GM21737 (cell line): ENCODE results near the gene BLOC1S1.

ENCODE experiments used
- ATAC-seq: cut with Tn5 transposase; IDR thresholded peaks from one replicate; pipeline ENCODE4 v1.9.1; 2021; ENCODE audit warnings: mild to moderate bottlenecking, moderate library complexity; ENCODE audit not compliant: unreplicated experiment

BLOC1S1 gene

GRCh38 chr12:55708695-55709233, 7.1 kb upstream of the BLOC1S1 start:
- no peak for ATAC-seq

- no peak for ATAC-seq
Measured at GRCh38 chr12:55711786-55712553, 3.9 kb upstream of the BLOC1S1 start.

- no peak for ATAC-seq
Measured at GRCh38 chr12:55712700-55713415, 3.0 kb upstream of the BLOC1S1 start.

- no peak for ATAC-seq
Measured at GRCh38 chr12:55713721-55714120, 2.1 kb upstream of the BLOC1S1 start.

GRCh38 chr12:55715169-55715764, 579 bp upstream of the BLOC1S1 start:
- no peak for ATAC-seq

GRCh38 chr12:55716582-55716957, 724 bp downstream of the BLOC1S1 start:
- no peak for ATAC-seq

GRCh38 chr12:55717011-55718007, 1.5 kb downstream of the BLOC1S1 start:
- ATAC-seq: no peak

GRCh38 chr12:55718015-55718414, 2.2 kb downstream of the BLOC1S1 start:
- no peak for ATAC-seq

GRCh38 chr12:55718624-55719275, 2.9 kb downstream of the BLOC1S1 start:
- no peak for ATAC-seq

GRCh38 chr12:55719371-55719770, 3.5 kb downstream of the BLOC1S1 start:
- ATAC-seq: no peak

GRCh38 chr12:55720071-55720564, 4.3 kb downstream of the BLOC1S1 start, which contains the start of gene RDH5:
Gene RDH5 (plus strand): TSS chr12:55720393. CDS start chr12:55721185, 792 bp downstream.
- no peak for ATAC-seq

GRCh38 chr12:55720894-55721444, 5.1 kb downstream of the BLOC1S1 start:
- no peak for ATAC-seq

GRCh38 chr12:55721601-55722213, 5.9 kb downstream of the BLOC1S1 start:
- ATAC-seq: no peak

- no peak for ATAC-seq
Measured at GRCh38 chr12:55722948-55723347, 7.1 kb downstream of the BLOC1S1 start.

- no peak for ATAC-seq
Measured at GRCh38 chr12:55723516-55724225, 7.8 kb downstream of the BLOC1S1 start.

GRCh38 chr12:55724226-55724939, 8.5 kb downstream of the BLOC1S1 start:
- ATAC-seq: no peak

GRCh38 chr12:55724940-55725309, 9.1 kb downstream of the BLOC1S1 start:
- ATAC-seq: no peak

- no peak for ATAC-seq
Measured at GRCh38 chr12:55725556-55725955, 9.7 kb downstream of the BLOC1S1 start.
